ENCODE measurements around the gene TRIM65.
"Not testable (repeated sequence)": the region's sequence is repeated elsewhere in the genome, so short reads cannot be mapped to it uniquely, and the experiment has no call there.

TRIM65 gene

DNA sequence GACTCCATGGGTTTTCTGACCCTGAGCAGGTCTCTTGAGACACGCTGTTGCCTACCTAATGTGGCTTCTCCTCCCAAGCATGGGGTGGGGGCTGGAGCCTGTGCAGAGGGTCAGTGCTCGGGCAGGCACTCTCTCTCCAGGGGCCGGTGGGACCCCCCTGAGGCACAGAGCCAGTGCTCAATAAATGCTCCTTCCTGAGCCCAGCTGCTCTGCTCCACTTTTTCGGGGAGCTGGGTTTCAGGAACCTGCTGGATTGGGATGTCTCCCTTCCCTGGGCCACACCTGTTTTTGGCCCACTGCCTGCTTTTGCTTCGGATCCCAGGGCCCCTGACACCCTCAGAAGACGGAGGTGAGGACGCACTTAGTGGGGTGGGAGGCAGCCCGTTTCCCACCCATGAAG, 1.3 kb upstream of the TRIM65 start:
- in situ Hi-C loops (cut with MboI; ENCODE audit: low sequenced_read_pairs), result no loop called here

DNA sequence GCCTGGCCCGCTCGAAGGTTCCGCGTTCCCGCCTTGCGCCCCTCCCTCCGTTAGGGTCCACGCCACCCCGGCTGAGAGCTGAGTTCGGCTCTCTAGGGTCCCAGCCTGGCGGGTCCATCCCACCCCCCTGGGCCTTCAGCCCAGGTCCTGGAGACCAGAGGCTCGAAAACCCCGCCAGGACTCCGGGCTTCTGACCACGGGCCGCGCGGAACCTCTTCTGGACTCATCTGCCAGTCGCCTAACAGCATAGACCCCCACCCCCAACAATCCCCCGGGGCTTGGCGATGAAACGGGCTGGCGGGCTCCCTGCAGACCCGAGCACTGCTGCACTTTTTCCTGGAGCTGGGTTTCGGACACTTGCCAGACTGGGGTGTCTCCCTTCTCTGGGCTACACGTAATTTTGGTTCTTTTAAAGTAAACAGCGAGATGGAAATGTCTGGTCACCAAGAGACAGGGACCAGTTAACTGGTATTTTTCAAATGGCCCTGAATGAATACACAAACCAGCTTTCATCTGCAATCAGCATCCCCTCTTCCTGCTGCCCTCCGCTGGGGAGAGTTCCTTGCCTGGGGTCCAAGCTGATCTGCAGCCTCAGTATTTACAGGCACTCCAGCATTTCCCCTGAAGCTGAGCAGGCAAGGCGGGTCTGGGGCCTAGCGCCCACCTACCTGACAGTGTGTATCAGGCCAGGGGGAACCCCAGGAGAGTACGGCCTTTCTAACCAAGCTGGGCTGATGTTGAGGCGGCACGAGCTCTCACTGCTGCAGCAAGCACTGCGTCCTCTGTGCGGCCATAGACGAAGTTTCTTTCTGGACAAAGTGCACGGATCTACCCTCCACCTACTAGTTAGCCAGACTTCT, 639 bp upstream of the TRIM65 start:
- in situ Hi-C loops (cut with MboI; ENCODE audit: low sequenced_read_pairs), result no loop called here

DNA sequence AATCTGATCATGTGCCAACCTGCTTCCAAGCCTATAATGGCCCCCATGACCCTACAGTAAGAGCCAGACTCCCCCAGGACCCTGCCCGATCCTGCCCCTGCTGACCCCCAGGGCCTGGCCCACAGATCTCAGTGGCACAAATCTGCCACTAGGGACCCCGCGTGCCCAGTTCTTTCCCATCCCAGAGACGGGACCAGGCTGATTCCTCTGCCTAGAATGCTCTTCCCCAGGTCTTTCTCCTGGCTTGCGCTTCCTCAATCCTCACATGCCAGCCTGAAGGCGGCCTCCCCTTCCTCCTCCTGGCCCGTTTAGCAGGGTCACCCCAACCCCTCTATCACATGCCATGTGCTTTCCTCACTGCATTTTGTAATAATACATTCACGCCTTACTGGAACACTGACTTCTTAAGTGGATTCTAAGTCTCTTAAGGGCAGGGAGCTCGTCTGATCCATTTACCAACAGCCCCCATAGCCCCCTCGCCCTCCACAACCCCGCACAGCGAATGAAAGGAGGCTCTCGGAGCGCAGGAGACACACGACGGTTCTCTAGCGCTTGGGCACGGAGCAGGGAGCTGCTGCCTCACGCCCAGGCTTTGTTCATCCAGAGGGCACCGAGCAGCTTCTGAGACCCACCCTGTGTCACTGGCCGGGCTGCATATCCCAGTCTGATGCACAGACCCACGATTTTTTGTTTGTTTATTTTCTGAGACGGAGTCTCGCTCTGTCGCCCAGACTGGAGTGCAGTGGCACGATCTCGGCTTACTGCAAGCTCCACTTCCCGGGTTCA, 1.2 kb downstream of the TRIM65 start:
- in situ Hi-C loops (cut with MboI; ENCODE audit: low sequenced_read_pairs), result no loop called here

DNA sequence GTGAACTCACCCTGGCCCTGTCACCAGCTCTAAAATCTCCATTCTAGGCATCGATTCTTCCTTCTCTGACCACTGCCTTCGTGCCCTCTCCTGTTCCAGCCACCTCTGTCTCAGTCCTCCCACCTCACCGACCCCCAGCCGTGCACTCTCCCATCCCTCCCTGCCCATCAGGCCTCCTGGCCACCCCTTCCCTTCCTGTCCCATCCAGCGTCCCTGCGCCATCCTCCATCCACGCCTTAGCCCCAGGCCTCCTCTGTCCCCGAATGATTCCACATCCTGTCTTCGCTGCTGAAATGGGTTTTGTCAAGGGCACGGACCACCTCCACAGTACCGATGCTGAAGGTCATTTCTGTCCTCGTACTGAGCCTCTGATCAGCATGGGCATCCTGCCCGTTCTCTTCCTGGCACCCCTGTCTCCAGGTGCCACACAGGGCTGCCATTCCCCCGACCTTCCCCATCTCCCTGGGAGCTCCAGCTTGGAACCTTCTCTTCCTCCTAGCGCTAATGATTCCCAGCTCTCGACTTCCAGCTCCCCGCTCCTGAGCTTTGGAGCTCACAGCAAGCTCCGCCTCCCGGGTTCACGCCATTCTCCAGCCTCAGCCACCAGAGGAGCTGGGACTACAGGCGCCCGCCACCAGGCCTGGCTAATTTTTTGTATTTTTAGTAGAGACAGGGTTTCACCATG, 2.6 kb downstream of the TRIM65 start:
- in situ Hi-C loops (cut with MboI; ENCODE audit: low sequenced_read_pairs), result no loop called here

DNA sequence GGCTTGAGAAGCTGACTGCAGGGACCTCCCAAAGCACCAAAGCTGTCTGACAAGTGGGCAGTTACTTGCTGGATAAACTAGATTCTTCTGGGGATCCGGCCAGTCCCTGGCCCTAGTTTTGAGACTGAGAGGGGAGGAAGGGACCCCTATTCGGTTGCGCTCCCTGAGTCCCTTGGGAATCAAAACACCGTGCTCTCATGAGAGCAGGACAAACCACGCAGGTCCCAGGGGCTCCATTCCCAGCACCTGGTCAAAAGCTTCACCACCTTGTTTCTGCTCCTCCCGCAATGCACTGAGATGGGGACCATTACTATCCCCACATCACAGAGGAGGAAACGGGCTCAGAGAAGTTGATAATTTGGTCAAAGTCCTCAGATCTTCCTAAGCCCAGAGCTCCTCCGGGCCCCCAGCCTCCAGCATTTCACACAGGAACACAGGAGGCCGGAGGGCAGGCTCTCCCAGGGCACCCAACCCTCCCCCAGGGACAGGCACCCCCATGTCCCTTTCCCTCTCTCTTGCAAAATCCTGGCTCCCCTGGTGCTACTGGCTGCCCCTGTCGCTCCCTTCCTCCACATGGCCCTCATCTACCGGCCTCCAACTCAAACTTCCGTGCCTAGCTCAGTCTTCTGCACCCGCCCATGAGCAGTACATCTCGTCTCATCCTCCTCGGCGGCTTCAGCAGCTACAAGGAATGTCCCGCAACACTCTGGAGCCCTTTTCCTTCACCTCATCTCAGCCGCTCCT, 3.3 kb downstream of the TRIM65 start:
- in situ Hi-C loops (cut with MboI; ENCODE audit: low sequenced_read_pairs), result no loop called here

DNA sequence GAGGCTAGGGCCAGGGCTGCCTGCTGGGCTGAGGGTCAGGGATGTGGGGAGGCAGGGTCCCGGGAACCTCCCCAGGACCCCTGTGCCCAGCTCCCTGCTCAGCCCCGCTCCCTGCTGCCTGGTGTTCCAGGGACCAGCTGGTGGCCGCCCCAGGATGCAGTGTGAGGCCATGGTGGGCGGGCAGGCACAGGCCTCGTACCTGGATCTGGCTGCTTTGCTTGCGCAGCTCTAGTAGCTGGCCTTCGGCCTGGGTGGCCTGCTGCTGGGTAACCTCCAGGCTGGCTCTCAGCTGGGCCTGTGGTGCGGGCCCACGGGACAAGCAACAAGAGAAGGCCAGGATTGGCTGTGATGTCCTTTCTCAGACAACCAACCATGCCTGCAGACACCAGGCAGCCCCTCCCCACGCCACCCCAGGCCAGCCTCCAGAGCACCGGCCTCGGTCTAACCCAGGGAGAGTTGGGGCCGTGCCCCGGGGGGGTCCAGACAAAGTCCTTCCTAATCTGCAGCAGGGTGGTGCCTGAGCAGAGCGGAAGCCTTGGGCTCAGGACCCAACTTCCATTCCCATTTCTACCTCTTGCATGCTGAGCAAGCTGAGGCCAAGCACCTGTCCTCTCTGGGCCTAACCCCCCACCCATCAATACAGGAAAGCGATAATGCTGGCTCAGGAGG, 4.1 kb downstream of the TRIM65 start:
- in situ Hi-C loops (cut with MboI; ENCODE audit: low sequenced_read_pairs), result no loop called here

DNA sequence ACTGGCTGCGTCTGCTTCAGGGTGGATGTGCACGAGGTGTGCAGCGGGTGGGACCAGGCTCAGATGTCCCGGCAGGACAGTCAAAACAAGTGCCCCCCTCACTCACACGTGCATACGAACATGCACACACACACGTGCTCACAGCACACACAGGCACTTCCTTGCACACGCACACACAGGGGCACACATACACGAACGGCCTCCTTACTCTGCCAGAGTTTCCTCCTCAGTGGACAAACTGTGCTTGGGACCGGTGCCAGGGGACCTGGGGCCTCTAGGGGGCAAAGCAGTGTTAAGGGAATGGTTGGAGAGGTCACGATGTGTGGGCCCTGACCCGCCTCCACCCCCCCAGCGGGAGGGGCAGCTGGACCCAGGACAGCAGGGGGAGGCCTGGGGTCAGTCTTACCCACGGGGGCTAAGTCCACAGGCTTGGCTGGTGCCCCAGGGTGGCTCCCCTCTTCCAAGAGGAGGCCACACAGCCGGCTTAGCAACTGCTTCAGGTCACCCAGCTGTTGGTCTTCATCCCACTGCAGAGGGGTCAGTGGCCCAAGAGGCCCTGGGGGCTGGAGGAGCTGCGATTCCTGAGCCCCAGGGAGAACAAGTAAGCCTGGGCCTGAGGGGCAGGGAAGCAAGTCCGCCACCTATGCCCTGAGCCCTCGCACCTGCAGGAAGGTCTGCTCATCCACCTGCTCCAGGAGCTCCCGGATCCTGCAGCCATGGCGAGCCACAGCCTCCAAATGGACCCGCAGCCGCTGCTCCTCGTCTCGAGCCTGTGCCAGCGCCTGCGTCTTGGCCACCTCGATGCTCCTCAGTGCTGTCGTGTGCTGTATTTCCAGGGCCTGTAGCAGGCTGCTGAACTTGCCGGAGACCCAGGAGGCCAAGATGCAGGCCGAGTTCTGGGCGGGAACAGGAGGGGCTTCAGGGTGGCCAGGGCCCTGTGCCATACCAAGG, 4.9 kb downstream of the TRIM65 start:
- in situ Hi-C loops (cut with MboI; ENCODE audit: low sequenced_read_pairs), result no loop called here

DNA sequence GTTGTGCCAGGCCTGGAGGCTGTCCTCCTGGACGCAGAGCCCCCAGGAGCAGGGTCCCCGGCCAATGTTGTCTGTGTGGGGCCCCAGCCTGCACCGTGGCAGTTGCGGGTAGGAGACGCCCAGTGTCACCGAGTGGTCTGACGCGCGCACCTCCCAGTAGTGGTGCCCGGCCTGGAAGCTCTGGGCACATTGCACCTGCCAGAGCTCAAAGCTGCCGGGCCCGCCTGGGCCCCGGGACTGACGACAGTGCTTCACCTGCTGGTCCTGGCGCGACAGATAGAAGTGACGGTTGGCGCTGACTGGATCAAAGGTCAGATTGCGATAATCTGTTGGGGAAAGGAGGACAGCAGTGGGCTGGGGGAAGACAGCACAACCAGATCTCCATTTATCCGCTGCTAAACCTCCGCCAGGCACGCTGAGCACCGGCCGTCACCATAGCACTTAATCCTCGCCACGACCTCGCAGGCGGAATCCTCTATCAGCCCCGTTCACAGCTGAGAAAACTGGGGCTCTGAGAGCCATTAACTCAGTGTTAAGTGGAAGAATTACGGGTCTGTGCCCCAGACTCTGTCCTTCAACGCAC, 5.6 kb downstream of the TRIM65 start:
- in situ Hi-C loops (cut with MboI; ENCODE audit: low sequenced_read_pairs), result no loop called here

DNA sequence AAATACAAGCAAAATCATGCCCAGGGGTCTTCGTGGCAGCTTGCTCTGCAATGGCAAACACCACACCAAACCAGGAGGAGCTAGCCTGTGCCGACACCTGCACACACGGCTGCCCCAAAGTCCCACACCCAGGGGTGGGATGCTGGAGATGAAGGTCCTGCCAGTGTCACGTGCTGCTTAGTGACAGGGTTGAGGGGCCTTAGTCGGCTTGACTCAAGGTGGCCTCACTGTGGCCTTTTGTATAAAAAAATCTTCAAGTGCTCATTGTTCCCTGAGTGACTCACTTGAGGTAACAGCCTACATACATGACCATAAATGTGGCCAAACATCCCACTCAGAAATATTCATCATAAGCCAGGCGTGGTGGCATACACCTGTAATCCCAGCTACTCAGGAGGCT, 7.3 kb downstream of the TRIM65 start:
- in situ Hi-C loops (cut with MboI; ENCODE audit: low sequenced_read_pairs), result no loop called here

DNA sequence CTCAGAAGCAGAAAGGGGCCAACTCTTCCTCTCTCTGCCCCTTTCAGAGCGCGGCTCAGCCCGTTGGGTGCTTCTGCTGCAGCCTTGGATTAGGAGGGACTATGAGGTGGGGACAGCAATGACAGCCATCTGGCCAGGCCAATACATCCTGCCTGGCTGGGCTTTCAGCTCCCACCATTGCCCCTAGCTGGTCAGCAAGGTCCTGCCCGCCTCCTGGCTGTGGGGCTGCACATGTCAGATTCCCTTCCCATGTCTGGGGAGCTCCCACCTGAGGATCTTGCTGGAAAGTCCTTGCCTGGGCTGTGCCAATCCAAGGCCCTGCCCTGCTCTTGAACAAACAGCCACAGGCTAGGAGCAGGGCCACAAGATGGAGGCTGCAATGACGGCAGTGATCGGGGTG, 8.3 kb downstream of the TRIM65 start:
- in situ Hi-C loops (cut with MboI; ENCODE audit: low sequenced_read_pairs), result no loop called here

DNA sequence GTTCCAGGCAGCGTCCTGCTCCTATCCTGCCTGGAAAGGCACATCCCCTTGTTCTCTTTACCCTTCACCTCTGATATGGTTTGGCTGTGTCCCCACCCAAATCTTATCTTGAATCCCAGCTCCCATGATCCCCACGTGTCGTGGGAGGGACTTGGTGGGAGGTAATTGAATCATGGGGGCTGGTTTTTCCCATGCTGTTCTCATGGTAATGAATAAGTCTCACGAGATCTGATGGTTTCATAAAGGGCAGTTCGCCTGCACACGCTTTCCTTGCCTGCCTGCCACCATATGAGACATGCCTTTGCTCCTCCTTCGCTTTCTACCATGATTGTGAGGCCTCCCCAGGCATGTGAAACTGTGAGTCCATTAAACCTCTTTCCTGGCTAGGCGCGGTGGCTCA, 10.9 kb downstream of the TRIM65 start:
- in situ Hi-C loops (cut with MboI; ENCODE audit: low sequenced_read_pairs), result not testable (repeated sequence)

DNA sequence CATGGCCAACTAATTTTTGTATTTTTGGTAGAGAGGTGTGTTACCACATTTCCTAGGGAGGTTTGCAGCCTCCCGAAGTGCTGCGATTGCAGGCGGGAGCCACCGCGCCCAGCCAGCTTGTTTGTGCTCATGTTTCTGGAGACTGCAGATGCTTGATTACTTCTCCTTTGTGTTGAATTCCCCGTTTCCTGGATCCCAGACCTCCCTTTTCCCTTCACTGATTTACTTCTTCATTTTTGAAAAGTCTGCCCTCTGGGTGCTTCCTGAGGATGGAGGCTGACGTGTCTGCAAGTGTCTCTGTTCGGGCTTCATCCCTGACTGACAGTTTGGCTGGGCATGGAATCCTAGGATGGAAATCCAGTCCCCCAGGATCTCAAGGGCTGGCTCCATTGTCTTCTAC, 11.3 kb downstream of the TRIM65 start:
- in situ Hi-C loops (cut with MboI; ENCODE audit: low sequenced_read_pairs), result no loop called here

DNA sequence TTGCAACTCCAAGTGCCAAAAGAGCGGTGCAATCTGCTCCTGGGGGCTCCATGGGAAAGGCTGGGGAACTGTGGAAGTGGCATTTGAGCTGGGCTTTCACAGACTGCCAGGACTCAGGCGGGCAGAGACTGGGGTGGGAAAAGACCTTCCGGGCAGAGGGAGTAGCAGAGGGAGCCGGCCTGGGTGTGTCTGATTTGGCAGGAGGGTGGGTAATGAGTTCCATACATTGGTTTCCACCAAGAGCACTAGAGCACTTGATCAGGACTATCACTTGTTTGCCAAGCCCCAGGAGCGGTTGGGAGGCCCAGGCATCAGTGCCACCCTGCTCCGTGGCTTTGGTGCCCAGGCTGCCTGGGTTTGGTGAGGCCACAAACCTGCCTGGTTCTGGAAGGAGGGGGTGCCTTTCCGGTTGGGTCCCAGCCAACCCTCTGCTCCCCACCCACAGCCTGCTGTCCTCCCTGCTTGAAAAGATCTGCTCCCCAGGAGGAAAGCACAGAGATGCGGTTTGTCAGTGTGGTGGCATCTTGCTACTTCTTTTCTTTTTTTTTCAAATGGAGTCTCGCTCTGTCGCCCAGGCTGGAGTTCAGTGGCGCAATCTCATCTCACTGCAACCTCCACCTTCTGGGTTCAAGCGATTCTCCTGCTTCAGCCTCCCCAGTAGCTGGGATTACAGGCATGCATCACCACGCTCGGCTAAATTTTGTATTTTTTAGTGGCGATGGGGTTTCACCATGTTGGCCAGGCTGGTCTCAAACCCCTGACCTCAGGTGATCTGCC, 14.9 kb downstream of the TRIM65 start:
- in situ Hi-C loops (cut with MboI; ENCODE audit: low sequenced_read_pairs), result no loop called here

DNA sequence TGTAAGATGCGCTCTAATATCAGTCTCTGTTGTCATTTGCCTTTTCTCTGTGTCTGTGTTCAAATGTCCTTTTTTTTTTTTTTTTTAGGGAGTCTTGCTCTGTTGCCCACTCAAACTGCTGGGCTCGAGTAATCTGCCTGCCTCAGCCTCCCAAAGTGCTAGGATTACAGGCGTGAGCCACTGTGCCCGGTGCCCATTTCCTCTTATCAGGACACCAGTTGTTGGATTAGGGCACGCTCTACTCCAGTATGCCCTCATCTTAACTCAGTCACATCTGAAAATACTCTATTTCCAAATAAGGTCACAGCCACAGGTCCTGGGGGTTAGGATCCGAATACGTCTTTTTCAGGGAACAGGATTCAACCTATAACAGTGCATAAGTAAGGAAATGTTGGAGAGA, 16.5 kb downstream of the TRIM65 start:
- in situ Hi-C loops (cut with MboI; ENCODE audit: low sequenced_read_pairs), result no loop called here

DNA sequence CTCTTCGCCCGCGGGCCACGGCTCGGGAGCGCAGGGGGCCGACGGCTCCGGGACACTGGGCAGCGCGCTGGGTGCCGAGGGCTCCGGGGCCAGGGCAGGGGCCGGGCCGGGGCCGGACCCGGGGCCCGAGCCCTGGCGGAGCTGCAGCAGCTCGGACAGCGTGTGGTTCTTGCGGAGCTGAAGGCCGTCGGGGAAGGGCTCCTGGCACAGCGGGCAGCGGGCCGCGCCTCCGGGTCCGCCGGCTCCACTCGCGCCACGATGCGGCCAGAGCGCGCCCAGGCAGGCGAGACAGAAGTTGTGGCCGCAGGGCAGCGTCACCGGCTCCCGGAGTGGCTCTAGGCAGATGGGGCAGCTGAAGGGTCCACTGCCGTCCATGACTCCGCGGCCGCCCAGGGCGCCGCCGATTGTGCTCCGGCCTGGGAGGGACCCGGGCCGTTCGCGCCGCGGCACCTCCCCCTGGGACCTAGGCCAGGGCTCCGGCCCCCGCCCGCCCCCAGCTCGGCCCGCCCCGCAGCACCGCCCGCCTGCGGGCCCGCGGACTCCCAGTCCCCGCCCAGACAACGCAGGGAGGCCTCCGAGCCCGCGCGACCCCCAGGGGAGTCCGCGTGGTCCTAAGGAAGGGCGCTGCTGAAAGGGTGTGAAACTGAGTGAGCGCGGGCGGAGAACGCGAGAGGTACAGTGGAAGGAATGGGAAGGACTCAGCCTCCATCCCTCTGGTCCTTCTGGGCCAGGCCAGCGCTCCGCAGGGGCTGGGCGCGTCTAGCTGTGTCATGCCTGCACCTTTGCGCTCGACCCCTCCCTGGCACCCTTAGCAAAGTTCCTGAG, 18.4 kb downstream of the TRIM65 start, which contains the start of gene TRIM47:
Gene TRIM47, minus strand, starts transcription at position 408 of the 825 bp plus-strand sequence. Its CDS starts 33 bp downstream, at position 375.
- in situ Hi-C loops (cut with MboI; ENCODE audit: low sequenced_read_pairs), result no loop called here

DNA sequence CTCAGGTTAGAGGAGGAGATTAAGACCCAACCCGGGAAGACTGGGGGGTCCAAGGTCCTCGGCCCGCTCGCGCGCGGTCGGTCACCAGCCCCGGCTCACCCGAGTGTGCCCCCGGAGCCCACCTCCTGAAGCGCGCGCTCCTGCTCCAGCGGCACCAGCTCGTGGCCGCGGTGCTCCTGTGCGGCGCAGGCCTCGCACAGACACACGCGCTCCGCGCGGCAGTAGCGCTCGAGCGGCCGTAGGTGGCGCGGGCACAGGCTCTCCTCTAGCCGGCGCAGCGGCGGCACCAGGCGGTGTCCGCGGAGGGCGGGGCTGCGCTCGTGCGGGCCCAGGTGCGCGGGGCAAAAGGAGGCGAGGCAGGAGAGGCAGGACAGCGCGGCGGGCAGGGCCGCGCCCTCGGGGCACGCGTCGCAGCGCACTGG, 19.0 kb downstream of the TRIM65 start:
- in situ Hi-C loops (cut with MboI; ENCODE audit: low sequenced_read_pairs), result no loop called here
